ENCODE measurements around the gene BACH2.
A peak's percentile ranks its signal among the peaks of the same experiment; 100 is the strongest.

BACH2 gene

GRCh38 chr6:90149280-90149679, 147.4 kb downstream of the BACH2 start:
- peaks cover 6% of the 10 kb centered on the region for H3K36me3 Mint-ChIP-seq (ENCODE audit: low read depth)
- peaks cover 3% of the 10 kb centered on the region for H3K27me3 Mint-ChIP-seq (ENCODE audit: low read depth, poor library complexity)
- no peak overlapping the region for H3K4me3 Mint-ChIP-seq
- no peak for DNase-seq
- no peak for TF ChIP-seq CTCF (IDR thresholded peaks at IDR 0.05)
- H3K9me3 Mint-ChIP-seq = peaks cover 5% of the 10 kb centered on the region
- H3K27ac Mint-ChIP-seq = no peak overlapping the region
- peaks cover 26% of the 10 kb centered on the region for H3K4me1 Mint-ChIP-seq

- DNase-seq = no peak
- H3K4me1 Mint-ChIP-seq = peaks cover 22% of the 10 kb centered on the region
- H3K36me3 Mint-ChIP-seq (ENCODE audit: low read depth) = peaks cover 6% of the 10 kb centered on the region
- no peak overlapping the region for H3K4me3 Mint-ChIP-seq
- H3K9me3 Mint-ChIP-seq = peaks cover 5% of the 10 kb centered on the region
- peak overlapping the region; percentile 15 for H3K27ac Mint-ChIP-seq
- no peak for TF ChIP-seq CTCF (IDR thresholded peaks at IDR 0.05)
- peaks cover 3% of the 10 kb centered on the region for H3K27me3 Mint-ChIP-seq (ENCODE audit: low read depth, poor library complexity)
Observed at GRCh38 chr6:90148867-90149266, 147.8 kb downstream of the BACH2 start.

GRCh38 chr6:90146921-90147649, 149.6 kb downstream of the BACH2 start:
- Mint-ChIP-seq H3K4me1 (peaks cover 22% of the 10 kb centered on the region), H3K4me3 (no peak overlapping the region), H3K27ac (no peak overlapping the region), H3K36me3 (ENCODE audit: low read depth) (peaks cover 6% of the 10 kb centered on the region), H3K27me3 (ENCODE audit: low read depth, poor library complexity) (peaks cover 3% of the 10 kb centered on the region), H3K9me3 (peaks cover 5% of the 10 kb centered on the region)
- TF ChIP-seq CTCF (IDR thresholded peaks at IDR 0.05) = no peak
- no peak for DNase-seq

GRCh38 chr6:90146024-90146423, 150.6 kb downstream of the BACH2 start:
- peaks cover 22% of the 10 kb centered on the region for H3K4me1 Mint-ChIP-seq
- H3K27ac Mint-ChIP-seq = no peak overlapping the region
- DNase-seq = no peak
- no peak for TF ChIP-seq CTCF (IDR thresholded peaks at IDR 0.05)
- H3K4me3 Mint-ChIP-seq = no peak overlapping the region
- H3K36me3 Mint-ChIP-seq (ENCODE audit: low read depth) = peaks cover 6% of the 10 kb centered on the region
- H3K27me3 Mint-ChIP-seq (ENCODE audit: low read depth, poor library complexity) = peaks cover 3% of the 10 kb centered on the region
- H3K9me3 Mint-ChIP-seq = peaks cover 5% of the 10 kb centered on the region

- DNase-seq = no peak
- H3K36me3 Mint-ChIP-seq (ENCODE audit: low read depth) = peaks cover under 1% of the 10 kb centered on the region
- no peak overlapping the region for H3K27ac Mint-ChIP-seq
- no peak overlapping the region for H3K4me3 Mint-ChIP-seq
- peaks cover 22% of the 10 kb centered on the region for H3K4me1 Mint-ChIP-seq
- peaks cover 3% of the 10 kb centered on the region for H3K27me3 Mint-ChIP-seq (ENCODE audit: low read depth, poor library complexity)
- no peaks in the 10 kb centered on the region for H3K9me3 Mint-ChIP-seq
- no peak for TF ChIP-seq CTCF (IDR thresholded peaks at IDR 0.05)
Observed at GRCh38 chr6:90144928-90145555, 151.6 kb downstream of the BACH2 start.

GRCh38 chr6:90144396-90144795, 152.2 kb downstream of the BACH2 start:
- Mint-ChIP-seq H3K9me3 (no peaks in the 10 kb centered on the region), H3K27ac (no peak overlapping the region), H3K4me1 (peaks cover 22% of the 10 kb centered on the region), H3K36me3 (ENCODE audit: low read depth) (no peaks in the 10 kb centered on the region), H3K4me3 (no peak overlapping the region), H3K27me3 (ENCODE audit: low read depth, poor library complexity) (peaks cover 3% of the 10 kb centered on the region)
- no peak for TF ChIP-seq CTCF (IDR thresholded peaks at IDR 0.05)
- no peak for DNase-seq

Data from nephron progenitor cell (in vitro differentiated cells).